ENCODE results near the gene FAM110D. TPM values are rescaled to one million over a fixed set of nuclear protein-coding genes. Genes with fewer than 3 reads are reported as not detected.

Gene FAM110D
- total RNA-seq, 1 donor from 2014 or later = 4.5 TPM

Other genes with a start within 250 kb of the FAM110D start
- 9.8 TPM for gene PAFAH2, start 161.0 kb upstream of the FAM110D start, total RNA-seq
- gene EXTL1, start 137.3 kb upstream of the FAM110D start, total RNA-seq = 15.8 TPM
- gene SLC30A2, start 113.0 kb upstream of the FAM110D start, total RNA-seq = 6.4 TPM
- 207 TPM for gene TRIM63, start 91.4 kb upstream of the FAM110D start, total RNA-seq
- 7.0 TPM for gene PDIK1L, start 47.3 kb upstream of the FAM110D start, total RNA-seq
- gene C1orf232, start 9.9 kb downstream of the FAM110D start, total RNA-seq = not detected
- gene ZNF593, start 10.8 kb downstream of the FAM110D start, total RNA-seq = 11.6 TPM
- gene ZNF593OS, start 12.8 kb downstream of the FAM110D start, total RNA-seq = not detected
- gene CNKSR1, start 18.4 kb downstream of the FAM110D start, total RNA-seq = 1.7 TPM
- gene CATSPER4, start 31.5 kb downstream of the FAM110D start, total RNA-seq = not detected
- 91.1 TPM for gene CEP85, start 75.1 kb downstream of the FAM110D start, total RNA-seq
- gene SH3BGRL3, start 121.0 kb downstream of the FAM110D start, total RNA-seq = 34.7 TPM
- 9.7 TPM for gene UBXN11, start 147.6 kb downstream of the FAM110D start, total RNA-seq
- 6.3 TPM for gene CD52, start 158.9 kb downstream of the FAM110D start, total RNA-seq
- not detected for gene CRYBG2, start 195.1 kb downstream of the FAM110D start, total RNA-seq
- not detected for gene ZNF683, start 213.7 kb downstream of the FAM110D start, total RNA-seq

Measured in left ventricle myocardium superior (tissue), 1 donor.